Fibroblast of villous mesenchyme (primary cell): ENCODE data around the gene FZD8. TPM values are rescaled to one million over a fixed set of nuclear protein-coding genes. Genes with fewer than 3 reads are reported as not detected.
A peak's percentile ranks its signal among the peaks of the same experiment; 100 is the strongest.

ENCODE experiments used
- DNase-seq: peaks from one replicate; pipeline ENCODE4 v3.0.0-alpha.2; 2010; ENCODE audit warnings: low read depth
- H3K4me3 ChIP-seq: 2 replicates; pipeline ENCODE4 v1.5.1; 2011; ENCODE audit warnings: low read depth, mild to moderate bottlenecking, low read length
- CTCF ChIP-seq: IDR thresholded peaks from 2 replicates; pipeline ENCODE4 v1.5.1; 2012; ENCODE audit warnings: low read depth, mild to moderate bottlenecking, low read length; ENCODE audit not compliant: insufficient read depth
- total RNA-seq: library from RNA; depleted of rRNA; stranded (reverse); fragments of >200 nt; gene quantifications from 2 replicates; pipeline ENCODE4 v1.2.3, GENCODE V29; 2012

The FZD8 gene
- total RNA-seq, 1 donor: 11.2 TPM

GRCh38 chr10:35598379-35598778 is 43.7 kb downstream of the FZD8 start:
- TF ChIP-seq CTCF: peak; percentile 58
- H3K4me3 ChIP-seq: no peak overlapping the region
- DNase-seq: peak; percentile 15

- H3K4me3 ChIP-seq: no peak overlapping the region
- DNase-seq: no peak
- no peak for TF ChIP-seq CTCF
These were observed 47.0 kb downstream of the FZD8 start for GRCh38 chr10:35595106-35595505.

GRCh38 chr10:35594115-35595079 is 47.7 kb downstream of the FZD8 start:
- DNase-seq: no peak
- H3K4me3 ChIP-seq: no peak overlapping the region
- TF ChIP-seq CTCF: no peak

- no peak overlapping the region for H3K4me3 ChIP-seq
- DNase-seq: no peak
- no peak for TF ChIP-seq CTCF
These were observed 49.7 kb downstream of the FZD8 start for GRCh38 chr10:35592441-35592840.

GRCh38 chr10:35588836-35589235 is 53.3 kb downstream of the FZD8 start:
- DNase-seq: peak; percentile 27

More at GRCh38 chr10:35588836-35589235, 53.3 kb downstream of the FZD8 start:
- no peak overlapping the region for H3K4me3 ChIP-seq
- no peak for TF ChIP-seq CTCF

Other genes starting within 250 kb of the FZD8 start
- not detected in 2 replicates for gene GJD4, start 37.0 kb downstream of the FZD8 start, total RNA-seq